A549 (cell line): ENCODE results near the gene MYL4. TPM values are rescaled to one million over a fixed set of nuclear protein-coding genes. Genes with fewer than 3 reads are reported as not detected.

Source experiments
- ATAC-seq, 2 experiments: fragments of 200-7000 bp in 1 of 2; fragments of >200 bp in 1 of 2; cut with Nextera tagmentation in 1 of 2; cut with Tn5 transposase in 1 of 2; 3 replicates each; pipeline versions ENCODE4 v1.8.0 to v1.9.1; 2018 to 2020; ENCODE audit warnings: mild to moderate bottlenecking in 1 of 2, moderate library complexity in 1 of 2
- CTCF ChIA-PET: fragments of 300-600 bp; sonication (Branson Sonifier 250); formaldehyde crosslinking; extraction: SDS; loops from one replicate; lab custom pipeline; 2021; ENCODE audit warnings: antibody characterized with exemption, inconsistent platforms; lab: Yijun Ruan, JAX
- POLR2A ChIA-PET: fragments of 350-600 bp; formaldehyde crosslinking; extraction: SDS; loops from one replicate; lab custom pipeline; 2021; ENCODE audit warnings: antibody characterized with exemption, inconsistent platforms; lab: Yijun Ruan, JAX
- DNase-seq, 2 experiments: peaks; one replicate each; pipeline versions ENCODE4 v3.0.0 to v3.0.0-alpha.2; 2011 to 2016; ENCODE audit warnings: low read depth in 1 of 2, low spot score in 1 of 2
- FAIRE-seq: peaks from 2 replicates; lab custom pipeline; 2011; peaks lifted over from hg19 to GRCh38; lab: Jason Lieb, UNC
- H3K27ac ChIP-seq, 2 experiments: fragments of >200 bp; sonication (Bioruptor Twin); formaldehyde crosslinking; 3 replicates each; pipeline ENCODE4 v1.5.1; 2016 to 2017
- H3K4me1 ChIP-seq: fragments of >200 bp; sonication (Bioruptor Twin); formaldehyde crosslinking; 3 replicates; pipeline ENCODE4 v1.6.1; 2016
- H3K4me2 ChIP-seq: fragments of >200 bp; sonication (Bioruptor Twin); formaldehyde crosslinking; 3 replicates; pipeline ENCODE4 v1.6.1; 2016
- H3K4me3 ChIP-seq: fragments of >200 bp; sonication (Bioruptor Twin); formaldehyde crosslinking; 3 replicates; pipeline ENCODE4 v1.5.1; 2016
- H3K9me3 ChIP-seq: fragments of >200 bp; sonication (Bioruptor Twin); formaldehyde crosslinking; 3 replicates; pipeline ENCODE4 v1.6.1; 2016
- GATA3 ChIP-seq: IDR thresholded peaks from 2 replicates; pipeline ENCODE4 v1.6.1; 2012; ENCODE audit warnings: borderline replicate concordance
- HOXB5 ChIP-seq: fragments of 250-450 bp; sonication (Bioruptor Pico); IDR thresholded peaks from 2 replicates; pipeline ENCODE4 v1.5.0; 2020; ENCODE audit warnings: mild to moderate bottlenecking, moderate library complexity
- JUN ChIP-seq, 2 experiments: fragments of >200 bp; sonication (Bioruptor Twin); formaldehyde crosslinking; IDR thresholded peaks; 2 replicates in 1 of 2; 3 replicates in 1 of 2; pipeline ENCODE4 v1.6.1; 2016 to 2017
- NFE2L2 ChIP-seq: fragments of 150-350 bp; conservative IDR thresholded peaks from 2 replicates; pipeline ENCODE4 v1.6.1; 2014; ENCODE audit warnings: low read length
- POLR2AphosphoS2 ChIP-seq: conservative IDR thresholded peaks from 2 replicates; pipeline ENCODE4 v1.6.1; 2012; ENCODE audit warnings: low read length, improper control_type of control experiment, inconsistent platforms
- RFX5 ChIP-seq: fragments of 450-650 bp; IDR thresholded peaks from 2 replicates; pipeline ENCODE4 v1.7.1; 2014; ENCODE audit warnings: antibody characterized with exemption, mild to moderate bottlenecking, moderate library complexity
- SMC3 ChIP-seq: fragments of >200 bp; sonication (Bioruptor Twin); formaldehyde crosslinking; IDR thresholded peaks from 3 replicates; pipeline ENCODE4 v1.6.1; 2018; ENCODE audit warnings: inconsistent platforms
- TP53 ChIP-seq: fragments of 250-450 bp; sonication (Bioruptor Pico); IDR thresholded peaks from 2 replicates; pipeline ENCODE4 v1.5.0; 2021; ENCODE audit warnings: mild to moderate bottlenecking, moderate library complexity
- ZNF302 ChIP-seq: fragments of 250-450 bp; sonication (Bioruptor Pico); IDR thresholded peaks from 2 replicates; pipeline ENCODE4 v1.9.0; 2021; ENCODE audit warnings: inconsistent platforms, mild to moderate bottlenecking, moderate library complexity
- WGBS: methylation state at CpG from one replicate; pipeline ENCODE4 v1.1.6; 2017; ENCODE audit errors: missing lambda C conversion rate; 5-methylcytosine and 5-hydroxymethylcytosine counted together
- polyA minus RNA-seq: library from RNA; depleted of rRNA, polyadenylated mRNA; stranded (reverse); fragments of >200 nt; gene quantifications from 2 replicates; pipeline ENCODE4 v1.2.3, GENCODE V29; 2011; rRNA and poly(A)+ RNA removed
- polyA plus RNA-seq, 4 experiments: library from polyadenylated mRNA; depleted of rRNA in 3 of 4; stranded (reverse); fragments of >200 nt; fragmentation: RNase III in 1 of 4; extraction: RNeasy Plus Mini Kit Qiagen cat#74134 plus additional on column Dnase treatment in 1 of 4; gene quantifications; 2 replicates in 3 of 4; 3 replicates in 1 of 4; pipeline ENCODE4 v1.2.3, GENCODE V29; 2011 to 2017
- TF ChIP-seq, protein P1 (sequence below): fragments of 150-350 bp; IDR thresholded peaks from 2 replicates; pipeline ENCODE4 v1.6.1; 2014; ENCODE audit warnings: low read depth, mild to moderate bottlenecking, low read length
- TF ChIP-seq, protein P2 (sequence below): fragments of 200-600 bp; sonication (generic); IDR thresholded peaks from 2 replicates; pipeline ENCODE4 v1.6.1; 2016; ENCODE audit warnings: antibody characterized with exemption, mild to moderate bottlenecking, moderate library complexity
- TF ChIP-seq, protein P3 (sequence below): fragments of >200 bp; sonication (Bioruptor Twin); formaldehyde crosslinking; IDR thresholded peaks from 3 replicates; pipeline ENCODE4 v1.5.1; 2016
- TF ChIP-seq, protein P4 (sequence below): fragments of 450-650 bp; IDR thresholded peaks from 2 replicates; pipeline ENCODE4 v1.6.1; 2014; ENCODE audit warnings: antibody characterized with exemption
- TF ChIP-seq, protein P5 (sequence below): IDR thresholded peaks from 2 replicates; pipeline ENCODE4 v1.6.1; 2012; ENCODE audit warnings: low read depth, borderline replicate concordance
- TF ChIP-seq, protein P6 (sequence below): fragments of 250-450 bp; sonication (Bioruptor Pico); IDR thresholded peaks from 2 replicates; pipeline ENCODE4 v1.5.0; 2020; ENCODE audit warnings: low read depth, mild to moderate bottlenecking, moderate library complexity

Gene MYL4
- polyA plus RNA-seq (2011; rRNA removed): not detected in 2 replicates
- 0.05 TPM in 1 of 2 replicates, not detected in the other for polyA plus RNA-seq (2012; cell fraction: cytosol; rRNA removed)
- polyA plus RNA-seq (2012; cell fraction: nucleus; rRNA removed): 0.20 TPM in 1 of 2 replicates, not detected in the other
- polyA plus RNA-seq (2017; fragmentation: RNase III; extraction: RNeasy Plus Mini Kit Qiagen cat#74134 plus additional on column Dnase treatment): not detected in 3 replicates
- polyA minus RNA-seq: 0.62 TPM in 1 of 2 replicates, not detected in the other

DNA sequence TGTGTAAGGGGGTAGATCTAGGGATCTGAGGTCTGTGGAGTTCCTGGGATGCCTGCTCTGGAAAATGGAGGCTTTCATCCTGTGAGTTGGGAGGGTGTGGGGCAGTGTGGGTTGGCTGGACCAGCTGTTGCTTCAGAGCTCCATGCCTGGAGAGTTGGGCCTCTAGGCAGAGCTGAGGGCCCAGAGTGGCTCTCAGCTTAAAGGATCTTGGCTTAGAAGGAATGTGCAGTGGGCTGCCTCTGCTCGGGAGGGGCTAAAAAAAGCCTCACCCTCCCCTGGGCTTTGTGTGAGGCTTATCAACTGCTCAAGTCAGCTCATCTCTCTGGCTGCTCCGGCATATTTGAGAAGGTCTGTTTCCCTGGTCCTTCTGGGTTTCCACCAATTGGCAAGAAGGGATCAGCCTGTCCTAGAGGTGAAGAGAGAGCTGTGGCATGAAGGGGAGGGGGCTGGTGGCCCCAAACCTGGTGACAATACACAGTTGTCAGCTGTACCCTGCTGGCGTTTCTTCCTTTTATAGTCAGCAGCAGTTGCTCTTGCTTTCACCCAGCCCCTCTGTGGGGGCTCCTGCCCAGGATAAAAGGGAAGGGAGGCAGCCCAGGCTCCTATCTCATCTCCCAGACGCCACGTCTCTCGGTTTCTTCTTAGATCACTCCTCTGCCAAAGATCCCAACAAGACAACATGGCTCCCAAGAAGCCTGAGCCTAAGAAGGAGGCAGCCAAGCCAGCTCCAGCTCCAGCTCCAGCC lies at the start of gene MYL4:
Gene MYL4, plus strand, starts transcription at position 605 of the 745 bp plus-strand sequence. Its CDS starts 75 bp downstream, at position 680.
- ChIA-PET POLR2A (interaction anchor here (1.3 kb wide), 1 partner anchor 19 kb away, joined by 5 read pairs; the partner anchor contains the start of gene CDC27), CTCF (interaction anchor here (1.1 to 2.5 kb wide), 4 partner anchors 11 to 407 kb away, joined by 3 to 11 read pairs (median 4); no protein-coding TSS in a partner anchor)
- no peak for DNase-seq
- Histone ChIP-seq H3K9me3 (peaks cover 2% of the 10 kb centered on the region; the same call in 1 of the 3 replicates), H3K4me3 (no peak within 1 kb of the TSS), H3K27ac (no peak within 1 kb of the TSS), H3K4me1 (no peaks in the 10 kb centered on the region), H3K4me2 (no peak within 1 kb of the TSS)
- FAIRE-seq: no peak
- WGBS: 64% methylated on average over 6 of the region's 6 CpGs
- ATAC-seq: no peak; a peak in 2 of 6 replicates
- TF ChIP-seq, protein P1, sequence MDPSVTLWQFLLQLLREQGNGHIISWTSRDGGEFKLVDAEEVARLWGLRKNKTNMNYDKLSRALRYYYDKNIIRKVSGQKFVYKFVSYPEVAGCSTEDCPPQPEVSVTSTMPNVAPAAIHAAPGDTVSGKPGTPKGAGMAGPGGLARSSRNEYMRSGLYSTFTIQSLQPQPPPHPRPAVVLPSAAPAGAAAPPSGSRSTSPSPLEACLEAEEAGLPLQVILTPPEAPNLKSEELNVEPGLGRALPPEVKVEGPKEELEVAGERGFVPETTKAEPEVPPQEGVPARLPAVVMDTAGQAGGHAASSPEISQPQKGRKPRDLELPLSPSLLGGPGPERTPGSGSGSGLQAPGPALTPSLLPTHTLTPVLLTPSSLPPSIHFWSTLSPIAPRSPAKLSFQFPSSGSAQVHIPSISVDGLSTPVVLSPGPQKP: no peak
- TF ChIP-seq HOXB5 (no peak), SMC3 (no peak), JUN (IDR thresholded peaks at IDR 0.05) (no peak), GATA3 (no peak)
- TF ChIP-seq, protein P2, sequence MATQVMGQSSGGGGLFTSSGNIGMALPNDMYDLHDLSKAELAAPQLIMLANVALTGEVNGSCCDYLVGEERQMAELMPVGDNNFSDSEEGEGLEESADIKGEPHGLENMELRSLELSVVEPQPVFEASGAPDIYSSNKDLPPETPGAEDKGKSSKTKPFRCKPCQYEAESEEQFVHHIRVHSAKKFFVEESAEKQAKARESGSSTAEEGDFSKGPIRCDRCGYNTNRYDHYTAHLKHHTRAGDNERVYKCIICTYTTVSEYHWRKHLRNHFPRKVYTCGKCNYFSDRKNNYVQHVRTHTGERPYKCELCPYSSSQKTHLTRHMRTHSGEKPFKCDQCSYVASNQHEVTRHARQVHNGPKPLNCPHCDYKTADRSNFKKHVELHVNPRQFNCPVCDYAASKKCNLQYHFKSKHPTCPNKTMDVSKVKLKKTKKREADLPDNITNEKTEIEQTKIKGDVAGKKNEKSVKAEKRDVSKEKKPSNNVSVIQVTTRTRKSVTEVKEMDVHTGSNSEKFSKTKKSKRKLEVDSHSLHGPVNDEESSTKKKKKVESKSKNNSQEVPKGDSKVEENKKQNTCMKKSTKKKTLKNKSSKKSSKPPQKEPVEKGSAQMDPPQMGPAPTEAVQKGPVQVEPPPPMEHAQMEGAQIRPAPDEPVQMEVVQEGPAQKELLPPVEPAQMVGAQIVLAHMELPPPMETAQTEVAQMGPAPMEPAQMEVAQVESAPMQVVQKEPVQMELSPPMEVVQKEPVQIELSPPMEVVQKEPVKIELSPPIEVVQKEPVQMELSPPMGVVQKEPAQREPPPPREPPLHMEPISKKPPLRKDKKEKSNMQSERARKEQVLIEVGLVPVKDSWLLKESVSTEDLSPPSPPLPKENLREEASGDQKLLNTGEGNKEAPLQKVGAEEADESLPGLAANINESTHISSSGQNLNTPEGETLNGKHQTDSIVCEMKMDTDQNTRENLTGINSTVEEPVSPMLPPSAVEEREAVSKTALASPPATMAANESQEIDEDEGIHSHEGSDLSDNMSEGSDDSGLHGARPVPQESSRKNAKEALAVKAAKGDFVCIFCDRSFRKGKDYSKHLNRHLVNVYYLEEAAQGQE: no peak
- TF ChIP-seq, protein P3, sequence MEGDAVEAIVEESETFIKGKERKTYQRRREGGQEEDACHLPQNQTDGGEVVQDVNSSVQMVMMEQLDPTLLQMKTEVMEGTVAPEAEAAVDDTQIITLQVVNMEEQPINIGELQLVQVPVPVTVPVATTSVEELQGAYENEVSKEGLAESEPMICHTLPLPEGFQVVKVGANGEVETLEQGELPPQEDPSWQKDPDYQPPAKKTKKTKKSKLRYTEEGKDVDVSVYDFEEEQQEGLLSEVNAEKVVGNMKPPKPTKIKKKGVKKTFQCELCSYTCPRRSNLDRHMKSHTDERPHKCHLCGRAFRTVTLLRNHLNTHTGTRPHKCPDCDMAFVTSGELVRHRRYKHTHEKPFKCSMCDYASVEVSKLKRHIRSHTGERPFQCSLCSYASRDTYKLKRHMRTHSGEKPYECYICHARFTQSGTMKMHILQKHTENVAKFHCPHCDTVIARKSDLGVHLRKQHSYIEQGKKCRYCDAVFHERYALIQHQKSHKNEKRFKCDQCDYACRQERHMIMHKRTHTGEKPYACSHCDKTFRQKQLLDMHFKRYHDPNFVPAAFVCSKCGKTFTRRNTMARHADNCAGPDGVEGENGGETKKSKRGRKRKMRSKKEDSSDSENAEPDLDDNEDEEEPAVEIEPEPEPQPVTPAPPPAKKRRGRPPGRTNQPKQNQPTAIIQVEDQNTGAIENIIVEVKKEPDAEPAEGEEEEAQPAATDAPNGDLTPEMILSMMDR: no peak
- TF ChIP-seq, protein P4, sequence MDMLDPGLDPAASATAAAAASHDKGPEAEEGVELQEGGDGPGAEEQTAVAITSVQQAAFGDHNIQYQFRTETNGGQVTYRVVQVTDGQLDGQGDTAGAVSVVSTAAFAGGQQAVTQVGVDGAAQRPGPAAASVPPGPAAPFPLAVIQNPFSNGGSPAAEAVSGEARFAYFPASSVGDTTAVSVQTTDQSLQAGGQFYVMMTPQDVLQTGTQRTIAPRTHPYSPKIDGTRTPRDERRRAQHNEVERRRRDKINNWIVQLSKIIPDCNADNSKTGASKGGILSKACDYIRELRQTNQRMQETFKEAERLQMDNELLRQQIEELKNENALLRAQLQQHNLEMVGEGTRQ: no peak

DNA sequence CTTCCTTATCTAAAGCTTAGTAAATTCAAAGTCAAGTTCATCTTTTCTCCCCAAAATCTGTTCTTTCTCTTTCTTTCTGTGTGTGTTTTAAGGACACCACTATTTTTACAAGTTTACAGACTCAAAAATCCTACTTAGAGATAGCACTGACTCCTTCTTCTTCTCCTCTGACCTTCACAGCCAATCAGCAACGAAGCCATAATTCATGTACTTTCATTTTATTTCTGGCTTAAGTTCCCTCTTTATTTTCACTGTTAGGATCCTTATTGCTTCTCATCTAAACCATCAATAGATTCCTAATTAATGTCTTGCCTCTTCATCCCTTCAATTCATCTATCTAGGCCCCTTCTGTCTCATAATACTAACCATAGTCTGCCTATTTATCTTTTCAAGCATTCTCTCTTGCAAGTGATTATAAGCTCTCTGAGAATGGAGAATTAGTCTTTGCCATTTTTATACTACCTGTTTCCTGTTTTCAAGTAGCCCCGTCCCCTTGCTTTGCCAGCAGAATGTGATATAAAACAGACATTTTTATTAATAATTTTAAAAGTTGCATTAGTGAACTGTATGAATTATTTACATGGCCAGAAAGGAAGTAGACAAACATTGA lies 47.0 kb upstream of the MYL4 start:
- WGBS: 90% methylated on average over 2 of the region's 2 CpGs
- ATAC-seq (no peak), DNase-seq (no peak), FAIRE-seq (no peak)
- no peak for TF ChIP-seq ZNF302 (CRISPR knock-in tag)
- TF ChIP-seq NFE2L2: no peak
- no peak for TF ChIP-seq TP53 (CRISPR knock-in tag)
- TF ChIP-seq POLR2AphosphoS2: no peak
- TF ChIP-seq, protein P5, sequence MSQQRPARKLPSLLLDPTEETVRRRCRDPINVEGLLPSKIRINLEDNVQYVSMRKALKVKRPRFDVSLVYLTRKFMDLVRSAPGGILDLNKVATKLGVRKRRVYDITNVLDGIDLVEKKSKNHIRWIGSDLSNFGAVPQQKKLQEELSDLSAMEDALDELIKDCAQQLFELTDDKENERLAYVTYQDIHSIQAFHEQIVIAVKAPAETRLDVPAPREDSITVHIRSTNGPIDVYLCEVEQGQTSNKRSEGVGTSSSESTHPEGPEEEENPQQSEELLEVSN: no peak
- TF ChIP-seq, protein P6, sequence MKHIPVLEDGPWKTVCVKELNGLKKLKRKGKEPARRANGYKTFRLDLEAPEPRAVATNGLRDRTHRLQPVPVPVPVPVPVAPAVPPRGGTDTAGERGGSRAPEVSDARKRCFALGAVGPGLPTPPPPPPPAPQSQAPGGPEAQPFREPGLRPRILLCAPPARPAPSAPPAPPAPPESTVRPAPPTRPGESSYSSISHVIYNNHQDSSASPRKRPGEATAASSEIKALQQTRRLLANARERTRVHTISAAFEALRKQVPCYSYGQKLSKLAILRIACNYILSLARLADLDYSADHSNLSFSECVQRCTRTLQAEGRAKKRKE (CRISPR knock-in tag): no peak
- TF ChIP-seq, protein P4: no peak
- no peak for TF ChIP-seq HOXB5
- TF ChIP-seq RFX5: no peak
- CTCF ChIA-PET: interaction anchor here (1.9 kb wide), 1 partner anchor 153 kb away, joined by 5 read pairs; no protein-coding TSS in a partner anchor
- Histone ChIP-seq H3K4me3 (no peak overlapping the region), H3K4me1 (no peaks in the 10 kb centered on the region), H3K27ac (no peak overlapping the region), H3K4me2 (no peak overlapping the region), H3K9me3 (no peaks in the 10 kb centered on the region)
- POLR2A ChIA-PET: no interaction called here
